ENCODE results near the gene ITGA2B. TPM values are rescaled to one million over a fixed set of nuclear protein-coding genes. Genes with fewer than 3 reads are reported as not detected.
"Not testable (repeated sequence)": the region's sequence is repeated elsewhere in the genome, so short reads cannot be mapped to it uniquely, and the experiment has no call there.

The ITGA2B gene
- total and polyA plus RNA-seq, 2 donors (not counting 1 experiment from before 2014, with no cell fraction given), result 0.10 to 0.66 TPM

GRCh38 chr17:44372036-44372435 is 17.4 kb downstream of the ITGA2B start:
- Histone ChIP-seq H3K4me3 (replicated peaks in 1 of 4; ENCODE audit: control extremely low read depth in 1 of 4, insufficient read depth in 1 of 4, low read depth in 3 of 4, low read length in 4 of 4) (no peak overlapping the region), H3K27me3 (ENCODE audit: control insufficient read depth, insufficient read depth, low read length) (peaks cover 6% of the 10 kb centered on the region), H3K36me3 (ENCODE audit: control insufficient read depth, insufficient read depth, low read length) (no peaks in the 10 kb centered on the region), H4K20me1 (ENCODE audit: control insufficient read depth, extremely low read depth, insufficient read depth, low read length) (no peaks in the 10 kb centered on the region), H3K27ac (ENCODE audit: insufficient read depth, low read length) (no peak overlapping the region), H3K4me1 (ENCODE audit: control insufficient read depth, extremely low read depth, insufficient read depth, low read length) (no peaks in the 10 kb centered on the region), H2AFZ (ENCODE audit: low read length) (no peak overlapping the region), H3K9me3 (ENCODE audit: control insufficient read depth, insufficient read depth, low read depth, low read length) (no peaks in the 10 kb centered on the region), H3K79me2 (ENCODE audit: control insufficient read depth, insufficient read depth, low read length) (no peaks in the 10 kb centered on the region), H3K4me2 (ENCODE audit: extremely low read depth, insufficient read depth, low read length) (no peak overlapping the region), H3K9ac (ENCODE audit: insufficient read depth, low read length) (no peak overlapping the region)
- no peak for DNase-seq (ENCODE audit: low read depth in 2 of 2)
- TF ChIP-seq EZH2 (IDR thresholded peaks at IDR 0.05; ENCODE audit: low read length, missing control alignments), result no peak
- TF ChIP-seq CTCF (conservative IDR thresholded peaks at IDR 0.05 in 1 of 2, IDR thresholded peaks at IDR 0.05 in 1 of 2; ENCODE audit: low read depth in 1 of 2, low read length in 2 of 2), result no peak

GRCh38 chr17:44369414-44370023 is 19.9 kb downstream of the ITGA2B start:
- H3K27me3 ChIP-seq (ENCODE audit: control insufficient read depth, insufficient read depth, low read length), result peaks cover 20% of the 10 kb centered on the region
- H3K36me3 ChIP-seq (ENCODE audit: control insufficient read depth, insufficient read depth, low read length); H4K20me1 ChIP-seq (ENCODE audit: control insufficient read depth, extremely low read depth, insufficient read depth, low read length); H3K9me3 ChIP-seq (ENCODE audit: control insufficient read depth, insufficient read depth, low read depth, low read length); H3K4me3 ChIP-seq (replicated peaks in 1 of 4; ENCODE audit: control extremely low read depth in 1 of 4, insufficient read depth in 1 of 4, low read depth in 3 of 4, low read length in 4 of 4); H3K4me2 ChIP-seq (ENCODE audit: extremely low read depth, insufficient read depth, low read length); H3K9ac ChIP-seq (ENCODE audit: insufficient read depth, low read length); H3K79me2 ChIP-seq (ENCODE audit: control insufficient read depth, insufficient read depth, low read length); DNase-seq (ENCODE audit: low read depth in 2 of 2); H3K4me1 ChIP-seq (ENCODE audit: control insufficient read depth, extremely low read depth, insufficient read depth, low read length); H3K27ac ChIP-seq (ENCODE audit: insufficient read depth, low read length); H2AFZ ChIP-seq (ENCODE audit: low read length): not testable (repeated sequence)

GRCh38 chr17:44368391-44369243 is 20.8 kb downstream of the ITGA2B start:
- not testable (repeated sequence) for H3K27ac ChIP-seq (ENCODE audit: insufficient read depth, low read length); H3K4me1 ChIP-seq (ENCODE audit: control insufficient read depth, extremely low read depth, insufficient read depth, low read length); H3K4me3 ChIP-seq (replicated peaks in 1 of 4; ENCODE audit: control extremely low read depth in 1 of 4, insufficient read depth in 1 of 4, low read depth in 3 of 4, low read length in 4 of 4); H3K79me2 ChIP-seq (ENCODE audit: control insufficient read depth, insufficient read depth, low read length); H3K36me3 ChIP-seq (ENCODE audit: control insufficient read depth, insufficient read depth, low read length); H3K4me2 ChIP-seq (ENCODE audit: extremely low read depth, insufficient read depth, low read length); H2AFZ ChIP-seq (ENCODE audit: low read length); DNase-seq (ENCODE audit: low read depth in 2 of 2); H4K20me1 ChIP-seq (ENCODE audit: control insufficient read depth, extremely low read depth, insufficient read depth, low read length); H3K9ac ChIP-seq (ENCODE audit: insufficient read depth, low read length); H3K9me3 ChIP-seq (ENCODE audit: control insufficient read depth, insufficient read depth, low read depth, low read length)
- peaks cover 20% of the 10 kb centered on the region for H3K27me3 ChIP-seq (ENCODE audit: control insufficient read depth, insufficient read depth, low read length)
